Subcutaneous adipose tissue (tissue), 4 donors: ENCODE data around the gene UTP11. TPM values are rescaled to one million over a fixed set of nuclear protein-coding genes. Genes with fewer than 3 reads are reported as not detected.

Source experiments
- total RNA-seq, 4 donors: library from RNA; depleted of rRNA; stranded (reverse); fragments of >200 nt; gene quantifications; one replicate each; pipeline ENCODE4 v1.1.0, GENCODE V29; 2016
- TF ChIP-seq, protein P1 (sequence below): fragments of 450-650 bp; IDR thresholded peaks from one replicate; pipeline ENCODE4 v1.5.1; 2016; ENCODE audit warnings: low read depth, mild to moderate bottlenecking, control low read depth, antibody characterized with exemption, moderate library complexity

Gene UTP11
- 10 to 100 TPM; 15.1 to 40.4 (median 24.2) TPM for total RNA-seq

DNA sequence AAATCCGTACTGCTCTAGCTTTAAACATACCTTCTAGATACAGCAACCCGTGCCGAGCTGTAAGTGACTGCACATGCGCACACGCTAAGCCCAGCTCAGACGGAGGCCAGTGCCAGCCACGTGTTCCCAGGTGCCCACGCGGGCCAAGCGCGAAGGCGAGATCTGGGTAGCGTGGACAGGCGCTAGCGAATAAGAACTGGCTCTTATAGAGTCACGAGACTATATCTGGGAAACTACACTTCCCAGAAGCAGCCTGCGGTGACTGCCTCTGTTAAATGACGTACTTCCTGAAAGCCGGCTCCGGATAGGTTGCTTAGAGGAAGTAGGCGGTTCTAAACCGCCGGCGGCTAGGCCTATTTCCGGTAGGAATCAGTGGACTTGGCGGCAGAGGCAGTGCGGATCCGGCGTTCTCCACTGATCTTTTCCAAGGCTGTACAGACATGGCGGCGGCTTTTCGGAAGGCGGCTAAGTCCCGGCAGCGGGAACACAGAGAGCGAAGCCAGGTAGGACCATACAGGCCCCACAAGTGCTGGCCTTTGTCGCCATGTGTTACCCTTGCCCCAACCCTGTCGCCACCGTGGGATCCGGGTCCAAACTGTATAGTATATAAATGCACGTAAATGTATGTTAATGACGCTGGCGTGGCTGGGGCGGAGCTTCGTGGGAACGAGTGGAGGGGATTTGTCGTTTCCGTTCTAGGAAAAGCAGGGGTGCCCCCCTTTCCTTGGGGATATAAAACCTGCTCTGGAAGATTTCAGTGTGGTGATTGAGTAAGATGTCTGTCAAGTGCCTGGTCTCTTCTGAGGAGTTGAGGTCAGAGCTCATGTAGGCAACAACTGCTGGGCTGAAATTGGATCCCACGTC lies at the start of gene UTP11:
Gene UTP11 (plus strand): TSS at position 372 of the 864 bp plus-strand sequence. CDS start 69 bp downstream, at position 441.
- TF ChIP-seq, protein P1, sequence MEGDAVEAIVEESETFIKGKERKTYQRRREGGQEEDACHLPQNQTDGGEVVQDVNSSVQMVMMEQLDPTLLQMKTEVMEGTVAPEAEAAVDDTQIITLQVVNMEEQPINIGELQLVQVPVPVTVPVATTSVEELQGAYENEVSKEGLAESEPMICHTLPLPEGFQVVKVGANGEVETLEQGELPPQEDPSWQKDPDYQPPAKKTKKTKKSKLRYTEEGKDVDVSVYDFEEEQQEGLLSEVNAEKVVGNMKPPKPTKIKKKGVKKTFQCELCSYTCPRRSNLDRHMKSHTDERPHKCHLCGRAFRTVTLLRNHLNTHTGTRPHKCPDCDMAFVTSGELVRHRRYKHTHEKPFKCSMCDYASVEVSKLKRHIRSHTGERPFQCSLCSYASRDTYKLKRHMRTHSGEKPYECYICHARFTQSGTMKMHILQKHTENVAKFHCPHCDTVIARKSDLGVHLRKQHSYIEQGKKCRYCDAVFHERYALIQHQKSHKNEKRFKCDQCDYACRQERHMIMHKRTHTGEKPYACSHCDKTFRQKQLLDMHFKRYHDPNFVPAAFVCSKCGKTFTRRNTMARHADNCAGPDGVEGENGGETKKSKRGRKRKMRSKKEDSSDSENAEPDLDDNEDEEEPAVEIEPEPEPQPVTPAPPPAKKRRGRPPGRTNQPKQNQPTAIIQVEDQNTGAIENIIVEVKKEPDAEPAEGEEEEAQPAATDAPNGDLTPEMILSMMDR, result no peak

GRCh38 chr1:37965301-37965700 lies 47.2 kb upstream of the UTP11 start:
- TF ChIP-seq, protein P1, result no peak

GRCh38 chr1:37974567-37974966 lies 38.0 kb upstream of the UTP11 start:
- TF ChIP-seq, protein P1, result no peak

- TF ChIP-seq, protein P1, result no peak
These were observed 34.0 kb upstream of the UTP11 start for GRCh38 chr1:37978541-37978940.

- TF ChIP-seq, protein P1, result no peak
These were observed 29.0 kb upstream of the UTP11 start for GRCh38 chr1:37983546-37983945.

GRCh38 chr1:37987679-37988078 lies 24.9 kb upstream of the UTP11 start:
- TF ChIP-seq, protein P1, result no peak

DNA sequence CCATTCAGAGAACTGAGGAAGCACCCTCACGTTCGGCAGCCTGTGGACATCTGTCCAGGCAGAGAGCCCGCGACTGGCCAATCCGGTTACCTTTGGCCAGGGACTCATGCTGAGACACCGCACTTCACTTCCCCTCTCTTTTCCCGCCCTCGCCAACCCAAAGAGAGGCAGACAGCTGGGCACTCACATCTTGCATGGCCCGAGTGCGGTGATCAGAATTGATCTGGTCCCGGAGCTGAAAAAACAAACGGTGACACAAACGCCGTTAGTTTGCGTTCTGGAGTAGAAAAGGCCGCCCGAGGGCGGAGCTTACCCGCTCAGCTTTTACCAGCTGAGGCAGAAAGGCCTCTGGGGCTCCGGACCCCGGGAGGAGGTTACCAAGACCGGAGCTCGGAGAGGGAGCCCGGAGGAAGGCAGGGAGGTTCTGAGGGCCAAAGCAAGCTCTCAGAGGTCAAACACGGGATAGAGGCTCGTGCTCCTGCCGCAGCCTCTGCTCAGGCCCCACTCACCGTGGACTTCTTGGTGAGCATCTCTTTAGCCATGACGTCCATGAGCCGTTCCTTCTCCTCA lies 23.1 kb upstream of the UTP11 start:
- TF ChIP-seq, protein P1, result no peak
